ENCODE data around the gene NAALADL2. TPM values are rescaled to one million over a fixed set of nuclear protein-coding genes. Genes with fewer than 3 reads are reported as not detected.

Gene NAALADL2
- total RNA-seq, 2 donors from 2014 or later: 8.5 to 24.3 TPM

GRCh38 chr3:175746308-175746707 is 887.2 kb downstream of the NAALADL2 start:
- no peaks in the 10 kb centered on the region for H3K27me3 ChIP-seq
- DNase-seq: no peak
- TF ChIP-seq CTCF (IDR thresholded peaks at IDR 0.05): no peak
- no peaks in the 10 kb centered on the region for H3K36me3 ChIP-seq
- intact Hi-C loops (cut with DNase I): no loop called here
- no peak overlapping the region for H3K4me3 ChIP-seq
- no peak overlapping the region for H3K9ac ChIP-seq (ENCODE audit: low read depth in 2 of 2, low read length in 2 of 2)
- no peaks in the 10 kb centered on the region for H3K9me3 ChIP-seq
- H3K27ac ChIP-seq: no peak overlapping the region
- H3K4me1 ChIP-seq: no peaks in the 10 kb centered on the region

GRCh38 chr3:175748087-175748730 is 889.1 kb downstream of the NAALADL2 start:
- no peak for DNase-seq
- no peak overlapping the region for H3K9ac ChIP-seq (ENCODE audit: low read depth in 2 of 2, low read length in 2 of 2)
- intact Hi-C loops (cut with DNase I): no loop called here
- H3K36me3 ChIP-seq: no peaks in the 10 kb centered on the region
- no peaks in the 10 kb centered on the region for H3K9me3 ChIP-seq
- H3K4me1 ChIP-seq: no peaks in the 10 kb centered on the region
- no peak overlapping the region for H3K4me3 ChIP-seq
- H3K27ac ChIP-seq: no peak overlapping the region
- no peaks in the 10 kb centered on the region for H3K27me3 ChIP-seq
- no peak for TF ChIP-seq CTCF (IDR thresholded peaks at IDR 0.05)

GRCh38 chr3:175749981-175750380 is 890.8 kb downstream of the NAALADL2 start:
- DNase-seq: no peak
- H3K27ac ChIP-seq: no peak overlapping the region
- H3K9me3 ChIP-seq: no peaks in the 10 kb centered on the region
- H3K4me1 ChIP-seq: no peaks in the 10 kb centered on the region
- H3K4me3 ChIP-seq: no peak overlapping the region
- intact Hi-C loops (cut with DNase I): no loop called here
- H3K27me3 ChIP-seq: no peaks in the 10 kb centered on the region
- H3K36me3 ChIP-seq: no peaks in the 10 kb centered on the region
- no peak overlapping the region for H3K9ac ChIP-seq (ENCODE audit: low read depth in 2 of 2, low read length in 2 of 2)
- TF ChIP-seq CTCF (IDR thresholded peaks at IDR 0.05): no peak

- no peak overlapping the region for H3K4me3 ChIP-seq
- intact Hi-C loops (cut with DNase I): no loop called here
- H3K27me3 ChIP-seq: no peaks in the 10 kb centered on the region
- no peaks in the 10 kb centered on the region for H3K36me3 ChIP-seq
- no peak for TF ChIP-seq CTCF (IDR thresholded peaks at IDR 0.05)
- H3K27ac ChIP-seq: no peak overlapping the region
- H3K4me1 ChIP-seq: no peaks in the 10 kb centered on the region
- no peaks in the 10 kb centered on the region for H3K9me3 ChIP-seq
- no peak for DNase-seq
- no peak overlapping the region for H3K9ac ChIP-seq (ENCODE audit: low read depth in 2 of 2, low read length in 2 of 2)
Measured at GRCh38 chr3:175751089-175751488, 892.0 kb downstream of the NAALADL2 start.

GRCh38 chr3:175763948-175764347 is 904.8 kb downstream of the NAALADL2 start:
- Histone ChIP-seq H3K27me3 (no peaks in the 10 kb centered on the region), H3K9me3 (no peaks in the 10 kb centered on the region), H3K36me3 (no peaks in the 10 kb centered on the region), H3K4me3 (no peak overlapping the region), H3K27ac (no peak overlapping the region), H3K9ac (ENCODE audit: low read depth in 2 of 2, low read length in 2 of 2) (no peak overlapping the region), H3K4me1 (no peaks in the 10 kb centered on the region)
- intact Hi-C loops (cut with DNase I): no loop called here
- TF ChIP-seq CTCF (IDR thresholded peaks at IDR 0.05): no peak
- DNase-seq: no peak
